ENCODE data around the gene ADGRF3.
"Not testable (repeated sequence)": the region's sequence is repeated elsewhere in the genome, so short reads cannot be mapped to it uniquely, and the experiment has no call there.

The ADGRF3 gene

GRCh38 chr2:26318950-26319349, 27.6 kb downstream of the ADGRF3 start:
- in situ Hi-C loops (cut with MboI; ENCODE audit: low sequenced_read_pairs) = no loop called here

GRCh38 chr2:26317377-26318105, 29.0 kb downstream of the ADGRF3 start:
- in situ Hi-C loops (cut with MboI; ENCODE audit: low sequenced_read_pairs) = no loop called here

- in situ Hi-C loops (cut with MboI; ENCODE audit: low sequenced_read_pairs) = no loop called here
These were observed 29.7 kb downstream of the ADGRF3 start for GRCh38 chr2:26316845-26317244.

GRCh38 chr2:26316041-26316440, 30.5 kb downstream of the ADGRF3 start:
- in situ Hi-C loops (cut with MboI; ENCODE audit: low sequenced_read_pairs) = no loop called here

- in situ Hi-C loops (cut with MboI; ENCODE audit: low sequenced_read_pairs) = no loop called here
These were observed 32.3 kb downstream of the ADGRF3 start for GRCh38 chr2:26314243-26314642.

GRCh38 chr2:26313446-26313845, 33.1 kb downstream of the ADGRF3 start:
- in situ Hi-C loops (cut with MboI; ENCODE audit: low sequenced_read_pairs) = no loop called here

GRCh38 chr2:26312471-26312870, 34.1 kb downstream of the ADGRF3 start:
- in situ Hi-C loops (cut with MboI; ENCODE audit: low sequenced_read_pairs) = no loop called here

- in situ Hi-C loops (cut with MboI; ENCODE audit: low sequenced_read_pairs) = no loop called here
These were observed 36.7 kb downstream of the ADGRF3 start for GRCh38 chr2:26309921-26310320.

GRCh38 chr2:26305540-26305939, 41.0 kb downstream of the ADGRF3 start:
- in situ Hi-C loops (cut with MboI; ENCODE audit: low sequenced_read_pairs) = no loop called here

GRCh38 chr2:26305094-26305493, 41.5 kb downstream of the ADGRF3 start:
- in situ Hi-C loops (cut with MboI; ENCODE audit: low sequenced_read_pairs) = not testable (repeated sequence)

- in situ Hi-C loops (cut with MboI; ENCODE audit: low sequenced_read_pairs) = no loop called here
These were observed 43.7 kb downstream of the ADGRF3 start for GRCh38 chr2:26302846-26303245.

GRCh38 chr2:26300234-26300925, 46.2 kb downstream of the ADGRF3 start:
- in situ Hi-C loops (cut with MboI; ENCODE audit: low sequenced_read_pairs) = no loop called here

- in situ Hi-C loops (cut with MboI; ENCODE audit: low sequenced_read_pairs) = no loop called here
These were observed 47.0 kb downstream of the ADGRF3 start for GRCh38 chr2:26299471-26300101.

- in situ Hi-C loops (cut with MboI; ENCODE audit: low sequenced_read_pairs) = no loop called here
These were observed 47.8 kb downstream of the ADGRF3 start for GRCh38 chr2:26298638-26299393.

GRCh38 chr2:26298286-26298637, 48.3 kb downstream of the ADGRF3 start:
- in situ Hi-C loops (cut with MboI; ENCODE audit: low sequenced_read_pairs) = no loop called here

- in situ Hi-C loops (cut with MboI; ENCODE audit: low sequenced_read_pairs) = no loop called here
These were observed 49.5 kb downstream of the ADGRF3 start for GRCh38 chr2:26297061-26297460.

- in situ Hi-C loops (cut with MboI; ENCODE audit: low sequenced_read_pairs) = no loop called here
These were observed 51.1 kb downstream of the ADGRF3 start for GRCh38 chr2:26295511-26295910.

- in situ Hi-C loops (cut with MboI; ENCODE audit: low sequenced_read_pairs) = no loop called here
These were observed 53.9 kb downstream of the ADGRF3 start for GRCh38 chr2:26292646-26293045.

- in situ Hi-C loops (cut with MboI; ENCODE audit: low sequenced_read_pairs) = no loop called here
These were observed 56.6 kb downstream of the ADGRF3 start for GRCh38 chr2:26290001-26290400.

GRCh38 chr2:26285931-26286330, 60.7 kb downstream of the ADGRF3 start:
- in situ Hi-C loops (cut with MboI; ENCODE audit: low sequenced_read_pairs) = no loop called here

- in situ Hi-C loops (cut with MboI; ENCODE audit: low sequenced_read_pairs) = no loop called here
These were observed 62.5 kb downstream of the ADGRF3 start for GRCh38 chr2:26284132-26284531.

Data from HL-60/S4 (cell line).